Gastroesophageal sphincter (tissue), 4 donors: ENCODE measurements around the gene MSANTD3. TPM values are rescaled to one million over a fixed set of nuclear protein-coding genes. Genes with fewer than 3 reads are reported as not detected.
A peak's percentile ranks its signal among the peaks of the same experiment; 100 is the strongest.

Source experiments
- ATAC-seq: fragments of 150-250 bp; one replicate; pipeline ENCODE4 v1.9.1; 2016; ENCODE audit warnings: mild to moderate bottlenecking, moderate library complexity
- H3K27ac ChIP-seq, 4 donors: fragments of 200-600 bp; sonication (generic) in 3 of 4; 1 replicate in 3 of 4; 2 replicates in 1 of 4; pipeline ENCODE4 v1.5.1; 2016 to 2019
- H3K27me3 ChIP-seq: fragments of 200-600 bp; sonication (generic); one replicate; pipeline ENCODE4 v1.5.1; 2019
- H3K36me3 ChIP-seq, 2 donors: fragments of 200-600 bp; sonication (generic); one replicate each; pipeline ENCODE4 v1.5.1; 2019; ENCODE audit warnings: control low read depth in 1 of 2
- H3K4me1 ChIP-seq, 3 donors: fragments of 200-600 bp; sonication (generic); 1 replicate in 2 of 3; 2 replicates in 1 of 3; pipeline ENCODE4 v1.5.1; 2016 to 2019; ENCODE audit warnings: control low read depth in 2 of 3
- H3K4me3 ChIP-seq, 2 donors: fragments of 200-600 bp; sonication (generic); one replicate each; pipeline ENCODE4 v1.5.1; 2019; ENCODE audit warnings: mild to moderate bottlenecking in 1 of 2, moderate library complexity in 1 of 2
- H3K9me3 ChIP-seq, 3 donors: fragments of 200-600 bp; sonication (generic); one replicate each; pipeline ENCODE4 v1.5.1; 2017 to 2019; ENCODE audit warnings: control low read depth in 2 of 3
- CTCF ChIP-seq, 4 experiments: fragments of 200-600 bp in 2 of 4; fragments of 450-650 bp in 2 of 4; sonication (generic) in 1 of 4; IDR thresholded peaks; one replicate each; pipeline ENCODE4 v1.5.1; 2017 to 2019; ENCODE audit warnings: antibody characterized with exemption in 4 of 4, mild to moderate bottlenecking in 2 of 4, moderate library complexity in 2 of 4
- EP300 ChIP-seq: sonication (generic); formaldehyde crosslinking; IDR thresholded peaks from one replicate; pipeline ENCODE4 v1.6.1; 2017; ENCODE audit warnings: antibody characterized with exemption, mild to moderate bottlenecking
- POLR2A ChIP-seq, 2 donors: fragments of 450-650 bp; IDR thresholded peaks; one replicate each; pipeline ENCODE4 v1.6.1; 2017; ENCODE audit warnings: antibody characterized with exemption in 2 of 2, mild to moderate bottlenecking in 2 of 2, moderate library complexity in 1 of 2
- POLR2AphosphoS5 ChIP-seq: sonication (generic); formaldehyde crosslinking; IDR thresholded peaks from one replicate; pipeline ENCODE4 v1.6.1; 2017; ENCODE audit warnings: antibody characterized with exemption
- whole genome bisulfite sequencing, 2 donors: methylation state at CpG; one replicate each; pipeline ENCODE4 v1.1.5; 2018; ENCODE audit warnings: low coverage in 1 of 2; 5-methylcytosine and 5-hydroxymethylcytosine counted together
- total RNA-seq, 4 donors: library from RNA; depleted of rRNA; stranded (reverse); fragments of >200 nt; gene quantifications; one replicate each; pipeline ENCODE4 v1.1.0, GENCODE V29; 2016

MSANTD3 gene
- total RNA-seq, 4 donors from 2014 or later: 19.1 to 56.9 (median 34.8) TPM

DNA sequence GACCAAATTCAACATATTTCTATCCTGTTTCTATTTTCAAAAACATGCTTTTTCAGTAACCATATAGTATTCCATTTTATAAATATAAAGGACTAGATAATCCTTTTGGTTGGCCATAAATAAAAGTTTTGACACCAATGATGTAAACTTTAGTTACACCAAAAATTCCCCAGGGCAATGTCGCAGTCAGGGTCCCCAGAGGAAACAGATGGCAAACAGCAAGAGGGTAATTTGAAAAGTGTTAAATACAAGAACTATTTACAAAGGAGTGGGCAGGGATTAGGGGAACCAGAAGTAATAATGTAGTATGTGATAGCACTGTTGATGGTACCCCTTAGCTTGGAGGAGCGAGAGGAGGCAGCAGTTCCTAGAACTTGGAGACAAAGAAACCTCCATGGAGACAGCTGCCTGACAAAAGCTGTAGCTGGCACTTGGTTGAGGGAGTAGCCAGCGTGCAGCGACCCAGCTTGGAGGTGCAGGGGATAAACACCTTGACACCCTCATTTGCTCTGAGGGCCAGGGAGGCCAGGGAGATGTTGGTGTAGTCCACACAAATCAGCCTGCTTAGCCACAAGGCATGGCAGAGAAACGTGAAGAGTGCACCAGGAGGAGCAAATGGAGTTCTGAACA is 18.3 kb upstream of the MSANTD3 start:
- WGBS, 2 donors: 45 to 54% methylated on average over 4 to 5 of the region's 5 CpGs
- no peak for ATAC-seq
- no peaks in the 10 kb centered on the region for H3K36me3 ChIP-seq
- H3K4me1 ChIP-seq: peaks cover 0 to 13% (median 0%) of the 10 kb centered on the region in 3 donors
- H3K9me3 ChIP-seq: no peaks in the 10 kb centered on the region
- TF ChIP-seq CTCF (IDR thresholded peaks at IDR 0.05) (no peak), POLR2A (IDR thresholded peaks at IDR 0.05) (no peak), EP300 (no peak), POLR2AphosphoS5 (no peak)
- no peak overlapping the region for H3K4me3 ChIP-seq
- H3K27ac ChIP-seq: no peak overlapping the region
- peaks cover 8% of the 10 kb centered on the region for H3K27me3 ChIP-seq

DNA sequence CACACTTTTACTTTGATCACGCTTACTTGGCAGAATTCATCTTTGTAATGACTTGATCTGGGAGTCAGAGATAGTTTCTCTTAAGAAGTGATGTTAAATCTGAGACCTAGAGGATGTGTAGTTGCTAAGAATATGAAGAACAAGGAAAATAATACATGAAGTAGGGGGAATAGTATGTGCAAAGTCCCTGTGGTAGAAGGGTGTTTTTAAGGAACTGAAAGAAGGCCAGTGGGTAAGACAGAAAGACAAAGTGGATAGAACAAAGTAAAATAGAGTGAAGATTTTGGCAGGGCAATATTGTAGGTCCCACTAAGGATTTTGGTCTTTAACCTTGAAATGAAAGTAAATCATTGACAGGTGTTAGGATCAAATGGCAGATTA is 17.8 kb upstream of the MSANTD3 start:
- ATAC-seq: no peak
- H3K27ac ChIP-seq: no peak overlapping the region
- no peak overlapping the region for H3K4me3 ChIP-seq
- TF ChIP-seq EP300: no peak
- TF ChIP-seq POLR2AphosphoS5: no peak
- no peak for TF ChIP-seq POLR2A (IDR thresholded peaks at IDR 0.05)
- no peak for TF ChIP-seq CTCF (IDR thresholded peaks at IDR 0.05)
- no peaks in the 10 kb centered on the region for H3K36me3 ChIP-seq
- peaks cover 0 to 13% (median 0%) of the 10 kb centered on the region in 3 donors for H3K4me1 ChIP-seq
- 88 to 89% methylated on average over 1 of the region's 1 CpG for WGBS, 2 donors
- no peaks in the 10 kb centered on the region for H3K9me3 ChIP-seq
- peaks cover 8% of the 10 kb centered on the region for H3K27me3 ChIP-seq

DNA sequence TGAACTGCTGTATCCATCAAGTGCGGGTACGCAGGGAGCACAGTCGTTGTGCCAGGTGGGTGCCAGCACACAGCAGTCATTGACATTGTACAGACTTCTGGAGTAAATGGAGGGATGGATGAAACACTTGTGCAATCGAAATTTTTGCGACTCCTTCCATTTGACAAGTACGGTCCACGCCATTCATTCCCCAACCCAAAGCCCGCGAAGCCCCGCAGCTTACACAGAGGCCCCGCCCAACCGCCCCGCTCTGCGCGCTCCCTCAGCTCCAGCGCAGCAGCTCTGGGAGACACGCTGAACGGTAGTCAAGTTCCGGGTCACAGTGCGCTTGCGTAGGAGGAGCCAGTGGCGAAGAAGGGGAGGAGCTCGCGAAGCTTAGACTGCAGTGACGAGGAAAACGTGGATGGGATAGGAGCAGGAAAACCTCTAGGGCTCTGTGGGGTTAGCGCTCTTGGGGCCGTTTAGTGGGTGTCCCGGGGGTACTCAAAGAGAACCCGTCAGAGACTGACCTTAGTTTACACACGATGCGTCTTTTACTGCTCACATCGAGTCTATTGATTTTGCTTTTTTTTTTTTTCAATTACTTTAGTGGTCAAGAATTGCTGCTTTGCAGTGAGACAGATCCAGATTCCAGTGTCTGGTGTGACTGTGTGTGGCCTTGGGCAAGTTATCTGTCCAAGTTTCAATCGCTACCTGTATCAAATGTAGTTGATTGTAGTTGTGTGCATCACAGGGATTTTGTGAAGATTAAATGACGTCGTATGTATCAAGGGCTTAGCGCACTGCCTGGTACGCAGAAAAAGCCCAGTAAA is 15.3 kb upstream of the MSANTD3 start:
- Histone ChIP-seq H3K27me3 (peaks cover 3% of the 10 kb centered on the region), H3K36me3 (no peaks in the 10 kb centered on the region), H3K4me1 (peaks cover 0 to 13% (median 0%) of the 10 kb centered on the region in 3 donors), H3K4me3 (peak overlapping the region; percentile 33 to 52), H3K27ac (peak overlapping the region in 3 of 4 donors; percentile 5 to 60 (median 52)), H3K9me3 (no peaks in the 10 kb centered on the region)
- 10 to 14% methylated on average over 11 to 20 of the region's 38 CpGs for WGBS, 2 donors
- no peak for TF ChIP-seq CTCF (IDR thresholded peaks at IDR 0.05)
- no peak for TF ChIP-seq POLR2AphosphoS5
- no peak for TF ChIP-seq EP300
- no peak for TF ChIP-seq POLR2A (IDR thresholded peaks at IDR 0.05)
- ATAC-seq: peak; percentile 100

- TF ChIP-seq CTCF (IDR thresholded peaks at IDR 0.05): no peak
- TF ChIP-seq POLR2AphosphoS5: no peak
- no peak for TF ChIP-seq POLR2A (IDR thresholded peaks at IDR 0.05)
- TF ChIP-seq EP300: no peak
- WGBS, 2 donors: 97% methylated on average over 5 of the region's 5 CpGs; no CpG with 5 or more reads in 1 of the 2 donors
- H3K27ac ChIP-seq: no peak overlapping the region
- no peaks in the 10 kb centered on the region for H3K9me3 ChIP-seq
- H3K4me3 ChIP-seq: no peak overlapping the region
- H3K4me1 ChIP-seq: peaks cover 0 to 13% (median 0%) of the 10 kb centered on the region in 3 donors
- H3K36me3 ChIP-seq: no peaks in the 10 kb centered on the region
- ATAC-seq: no peak
- H3K27me3 ChIP-seq: peaks cover 8% of the 10 kb centered on the region
These were observed 13.0 kb upstream of the MSANTD3 start for GRCh38 chr9:100413839-100414420.
